Measurements from ENCODE around the gene CELF6. TPM values are rescaled to one million over a fixed set of nuclear protein-coding genes. Genes with fewer than 3 reads are reported as not detected.
A peak's percentile ranks its signal among the peaks of the same experiment; 100 is the strongest.
"Not testable (repeated sequence)": the region's sequence is repeated elsewhere in the genome, so short reads cannot be mapped to it uniquely, and the experiment has no call there.

Gene CELF6
- total and polyA plus RNA-seq, 2 donors (not counting 1 experiment from before 2014, with no cell fraction given) = 0.08 to 0.17 TPM

- no peak for DNase-seq (ENCODE audit: low read depth in 2 of 2)
- TF ChIP-seq, protein P1, sequence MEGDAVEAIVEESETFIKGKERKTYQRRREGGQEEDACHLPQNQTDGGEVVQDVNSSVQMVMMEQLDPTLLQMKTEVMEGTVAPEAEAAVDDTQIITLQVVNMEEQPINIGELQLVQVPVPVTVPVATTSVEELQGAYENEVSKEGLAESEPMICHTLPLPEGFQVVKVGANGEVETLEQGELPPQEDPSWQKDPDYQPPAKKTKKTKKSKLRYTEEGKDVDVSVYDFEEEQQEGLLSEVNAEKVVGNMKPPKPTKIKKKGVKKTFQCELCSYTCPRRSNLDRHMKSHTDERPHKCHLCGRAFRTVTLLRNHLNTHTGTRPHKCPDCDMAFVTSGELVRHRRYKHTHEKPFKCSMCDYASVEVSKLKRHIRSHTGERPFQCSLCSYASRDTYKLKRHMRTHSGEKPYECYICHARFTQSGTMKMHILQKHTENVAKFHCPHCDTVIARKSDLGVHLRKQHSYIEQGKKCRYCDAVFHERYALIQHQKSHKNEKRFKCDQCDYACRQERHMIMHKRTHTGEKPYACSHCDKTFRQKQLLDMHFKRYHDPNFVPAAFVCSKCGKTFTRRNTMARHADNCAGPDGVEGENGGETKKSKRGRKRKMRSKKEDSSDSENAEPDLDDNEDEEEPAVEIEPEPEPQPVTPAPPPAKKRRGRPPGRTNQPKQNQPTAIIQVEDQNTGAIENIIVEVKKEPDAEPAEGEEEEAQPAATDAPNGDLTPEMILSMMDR (conservative IDR thresholded peaks at IDR 0.05 in 1 of 2, IDR thresholded peaks at IDR 0.05 in 1 of 2; ENCODE audit: low read depth in 1 of 2, low read length in 2 of 2) = no peak
- no peak for TF ChIP-seq EZH2 (IDR thresholded peaks at IDR 0.05; ENCODE audit: low read length, missing control alignments)
- H3K79me2 ChIP-seq (ENCODE audit: control insufficient read depth, insufficient read depth, low read length) = peaks cover 2% of the 10 kb centered on the region
- H4K20me1 ChIP-seq (ENCODE audit: control insufficient read depth, extremely low read depth, insufficient read depth, low read length) = no peaks in the 10 kb centered on the region
- no peaks in the 10 kb centered on the region for H3K36me3 ChIP-seq (ENCODE audit: control insufficient read depth, insufficient read depth, low read length)
- no peak overlapping the region for H3K27ac ChIP-seq (ENCODE audit: insufficient read depth, low read length)
- H3K4me3 ChIP-seq (replicated peaks in 1 of 4; ENCODE audit: control extremely low read depth in 1 of 4, insufficient read depth in 1 of 4, low read depth in 3 of 4, low read length in 4 of 4) = no peak overlapping the region
- H3K4me2 ChIP-seq (ENCODE audit: extremely low read depth, insufficient read depth, low read length) = no peak overlapping the region
- H3K27me3 ChIP-seq (ENCODE audit: control insufficient read depth, insufficient read depth, low read length) = no peaks in the 10 kb centered on the region
- no peak overlapping the region for H2AFZ ChIP-seq (ENCODE audit: low read length)
- peaks cover 3% of the 10 kb centered on the region for H3K4me1 ChIP-seq (ENCODE audit: control insufficient read depth, extremely low read depth, insufficient read depth, low read length)
- H3K9me3 ChIP-seq (ENCODE audit: control insufficient read depth, insufficient read depth, low read depth, low read length) = no peaks in the 10 kb centered on the region
- H3K9ac ChIP-seq (ENCODE audit: insufficient read depth, low read length) = no peak overlapping the region
Observed at GRCh38 chr15:72276326-72276700, 43.6 kb downstream of the CELF6 start.

DNA sequence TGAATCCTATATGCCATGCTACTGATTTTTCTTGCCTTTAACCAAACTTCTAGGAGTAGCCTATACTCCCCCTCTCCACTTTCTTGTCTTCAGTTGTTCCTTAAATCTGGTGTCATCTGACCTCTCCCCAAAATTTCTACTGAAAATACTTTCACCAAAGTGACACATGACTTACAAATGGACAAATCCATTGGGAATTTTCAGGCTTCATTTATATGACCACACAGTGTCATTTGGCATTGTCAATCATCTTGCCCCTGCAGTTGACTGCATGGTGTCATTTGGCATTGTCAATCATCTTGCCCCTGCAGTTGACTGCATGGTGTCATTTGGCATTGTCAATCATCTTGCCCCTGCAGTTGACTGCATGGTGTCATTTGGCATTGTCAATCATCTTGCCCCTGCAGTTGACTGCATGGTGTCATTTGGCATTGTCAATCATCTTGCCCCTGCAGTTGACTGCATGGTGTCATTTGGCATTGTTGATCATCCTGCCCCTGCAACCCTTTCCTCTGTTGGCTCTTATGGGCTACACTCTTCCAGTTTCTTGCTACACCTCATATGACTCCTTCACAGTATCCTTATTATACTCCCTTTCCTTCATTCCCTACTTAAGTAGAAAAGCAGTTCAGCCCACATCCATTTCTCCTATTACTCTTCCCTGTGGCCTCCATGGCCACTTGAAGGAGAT, 44.2 kb downstream of the CELF6 start:
- not testable (repeated sequence) for H3K4me2 ChIP-seq (ENCODE audit: extremely low read depth, insufficient read depth, low read length); DNase-seq (ENCODE audit: low read depth in 2 of 2); H3K4me1 ChIP-seq (ENCODE audit: control insufficient read depth, extremely low read depth, insufficient read depth, low read length); H3K27me3 ChIP-seq (ENCODE audit: control insufficient read depth, insufficient read depth, low read length); H3K27ac ChIP-seq (ENCODE audit: insufficient read depth, low read length); H3K79me2 ChIP-seq (ENCODE audit: control insufficient read depth, insufficient read depth, low read length); H3K4me3 ChIP-seq (replicated peaks in 1 of 4; ENCODE audit: control extremely low read depth in 1 of 4, insufficient read depth in 1 of 4, low read depth in 3 of 4, low read length in 4 of 4); H3K9ac ChIP-seq (ENCODE audit: insufficient read depth, low read length); H3K36me3 ChIP-seq (ENCODE audit: control insufficient read depth, insufficient read depth, low read length); H4K20me1 ChIP-seq (ENCODE audit: control insufficient read depth, extremely low read depth, insufficient read depth, low read length); H2AFZ ChIP-seq (ENCODE audit: low read length); H3K9me3 ChIP-seq (ENCODE audit: control insufficient read depth, insufficient read depth, low read depth, low read length)

DNA sequence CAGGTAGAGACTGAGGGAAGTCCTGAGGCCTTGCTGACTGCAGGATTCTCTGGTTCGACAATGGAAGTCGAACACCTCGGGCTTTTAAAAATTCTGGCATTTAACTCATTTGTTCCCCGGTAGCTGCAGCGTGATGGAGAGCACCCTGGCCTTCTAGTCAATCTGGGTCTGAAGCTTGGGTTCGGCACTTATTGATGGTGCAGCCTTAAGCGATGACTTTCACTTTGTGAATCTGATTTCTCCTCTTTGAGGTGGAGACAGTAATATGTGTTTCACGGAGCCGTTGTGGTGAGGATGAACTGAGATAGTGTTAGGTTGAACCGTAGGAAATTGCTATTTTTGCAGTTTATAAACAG, 47.0 kb downstream of the CELF6 start:
- DNase-seq (ENCODE audit: low read depth in 2 of 2) = no peak
- Histone ChIP-seq H3K9me3 (ENCODE audit: control insufficient read depth, insufficient read depth, low read depth, low read length) (no peaks in the 10 kb centered on the region), H3K4me3 (replicated peaks in 1 of 4; ENCODE audit: control extremely low read depth in 1 of 4, insufficient read depth in 1 of 4, low read depth in 3 of 4, low read length in 4 of 4) (peak overlapping the region; percentile 56 to 88 (median 59)), H3K79me2 (ENCODE audit: control insufficient read depth, insufficient read depth, low read length) (peaks cover 6% of the 10 kb centered on the region), H3K4me2 (ENCODE audit: extremely low read depth, insufficient read depth, low read length) (peak overlapping the region; percentile 76), H3K9ac (ENCODE audit: insufficient read depth, low read length) (peak overlapping the region; percentile 24), H3K27me3 (ENCODE audit: control insufficient read depth, insufficient read depth, low read length) (no peaks in the 10 kb centered on the region), H3K4me1 (ENCODE audit: control insufficient read depth, extremely low read depth, insufficient read depth, low read length) (peaks cover 8% of the 10 kb centered on the region), H3K27ac (ENCODE audit: insufficient read depth, low read length) (peak overlapping the region; percentile 50), H3K36me3 (ENCODE audit: control insufficient read depth, insufficient read depth, low read length) (no peaks in the 10 kb centered on the region), H4K20me1 (ENCODE audit: control insufficient read depth, extremely low read depth, insufficient read depth, low read length) (no peaks in the 10 kb centered on the region), H2AFZ (ENCODE audit: low read length) (peak overlapping the region; percentile 56)
- TF ChIP-seq, protein P1 (conservative IDR thresholded peaks at IDR 0.05 in 1 of 2, IDR thresholded peaks at IDR 0.05 in 1 of 2; ENCODE audit: low read depth in 1 of 2, low read length in 2 of 2) = no peak
- no peak for TF ChIP-seq EZH2 (IDR thresholded peaks at IDR 0.05; ENCODE audit: low read length, missing control alignments)
